HUES48 (cell line): Measurements from ENCODE around the gene ZFP90.

ENCODE experiments used
- H3K27ac ChIP-seq: one replicate; pipeline ENCODE4 v1.7.0; 2013; ENCODE audit warnings: low read depth, low read length, inconsistent platforms
- H3K27me3 ChIP-seq: 2 replicates; pipeline ENCODE4 v1.6.1; 2013; ENCODE audit warnings: mild to moderate bottlenecking, low read length; ENCODE audit not compliant: control insufficient read depth, insufficient read depth
- H3K36me3 ChIP-seq: 2 replicates; pipeline ENCODE4 v1.6.1; 2013; ENCODE audit warnings: low read length; ENCODE audit not compliant: control insufficient read depth, insufficient read depth
- H3K4me1 ChIP-seq: 2 replicates; pipeline ENCODE4 v1.6.1; 2013; ENCODE audit warnings: mild to moderate bottlenecking, low read length; ENCODE audit not compliant: control insufficient read depth, insufficient read depth
- H3K4me3 ChIP-seq: 2 replicates; pipeline ENCODE4 v1.5.1; 2013; ENCODE audit warnings: mild to moderate bottlenecking, low read depth, low read length
- H3K9ac ChIP-seq: 2 replicates; pipeline ENCODE4 v1.6.1; 2013; ENCODE audit warnings: mild to moderate bottlenecking, low read depth, low read length, moderate library complexity
- H3K9me3 ChIP-seq: 2 replicates; pipeline ENCODE4 v1.6.1; 2013; ENCODE audit warnings: low read length; ENCODE audit not compliant: control insufficient read depth, insufficient read depth

The ZFP90 gene

DNA sequence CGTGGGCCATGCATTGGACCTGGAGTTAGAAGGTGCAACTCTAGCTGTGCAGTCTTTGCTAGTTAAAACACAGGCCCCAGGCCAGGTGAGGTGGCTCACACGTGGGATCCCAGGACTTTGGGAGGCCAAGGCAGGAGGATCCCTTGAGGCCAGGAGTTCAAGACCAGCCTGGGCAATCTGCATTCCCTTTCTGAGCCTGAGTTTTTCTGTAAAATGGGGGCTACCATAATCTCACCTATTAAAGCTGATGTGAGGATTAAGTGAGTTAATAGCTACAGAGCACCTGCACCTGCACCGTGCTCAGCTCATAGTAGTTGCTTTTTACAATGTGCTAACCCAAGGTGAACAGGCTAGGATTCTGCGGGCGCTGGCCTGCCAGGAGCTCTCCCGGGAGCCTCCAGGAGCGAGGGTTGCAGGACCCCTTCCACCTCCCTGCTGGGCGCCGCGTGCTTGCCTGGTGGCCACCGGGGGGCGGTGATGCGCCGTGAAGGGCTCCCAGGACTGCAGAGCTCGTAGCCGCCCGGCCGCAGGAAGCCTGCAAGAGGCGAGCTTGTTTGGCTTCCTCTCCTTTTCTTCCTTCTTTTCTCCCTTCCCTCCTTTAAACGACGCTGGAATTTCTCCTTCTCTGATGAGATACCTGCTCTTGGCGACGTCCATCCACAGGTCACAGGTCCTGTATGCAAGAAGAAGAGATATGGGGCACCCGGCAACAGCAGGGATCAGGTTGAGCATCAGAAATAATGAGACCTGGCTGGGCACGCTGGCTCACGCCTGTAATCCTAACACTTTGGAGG is 51.3 kb downstream of the ZFP90 start:
- Histone ChIP-seq H3K27ac (no peak overlapping the region), H3K27me3 (no peaks in the 10 kb centered on the region), H3K9me3 (peaks cover 6% of the 10 kb centered on the region; the same call in 1 of the 2 replicates), H3K4me3 (no peak overlapping the region), H3K4me1 (no peaks in the 10 kb centered on the region), H3K36me3 (no peaks in the 10 kb centered on the region), H3K9ac (no peak overlapping the region)

- Histone ChIP-seq H3K9me3 (peaks cover 6% of the 10 kb centered on the region; the same call in 1 of the 2 replicates), H3K4me3 (no peak overlapping the region), H3K27ac (no peak overlapping the region), H3K36me3 (no peaks in the 10 kb centered on the region), H3K27me3 (no peaks in the 10 kb centered on the region), H3K9ac (no peak overlapping the region), H3K4me1 (no peaks in the 10 kb centered on the region)
Measured at GRCh38 chr16:68592466-68593337, 53.6 kb downstream of the ZFP90 start.

GRCh38 chr16:68596266-68596665 is 57.2 kb downstream of the ZFP90 start:
- Histone ChIP-seq H3K4me1 (no peaks in the 10 kb centered on the region), H3K9me3 (no peaks in the 10 kb centered on the region), H3K9ac (no peak overlapping the region), H3K36me3 (no peaks in the 10 kb centered on the region), H3K27ac (no peak overlapping the region), H3K27me3 (no peaks in the 10 kb centered on the region), H3K4me3 (no peak overlapping the region)

DNA sequence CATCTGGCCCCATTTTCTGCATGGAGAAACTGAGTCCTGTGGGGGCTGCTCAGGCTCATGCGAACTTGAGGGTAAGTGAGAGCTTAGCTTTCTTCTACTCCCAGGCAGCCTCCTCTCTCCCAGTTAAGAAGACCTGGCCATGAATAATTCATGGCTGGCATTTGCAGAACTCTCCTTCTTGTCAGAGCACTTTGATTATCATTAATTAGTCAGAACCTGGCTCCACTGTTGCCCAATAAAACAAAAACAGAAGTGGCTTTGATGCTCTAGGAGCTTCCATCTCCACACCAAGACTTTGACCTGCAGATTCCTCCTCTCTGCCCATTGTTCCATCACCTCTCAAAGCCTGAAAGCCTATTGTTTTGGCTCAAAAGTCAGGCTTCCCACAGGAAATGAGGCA is 60.5 kb downstream of the ZFP90 start:
- Histone ChIP-seq H3K9ac (no peak overlapping the region), H3K27ac (no peak overlapping the region), H3K9me3 (no peaks in the 10 kb centered on the region), H3K27me3 (no peaks in the 10 kb centered on the region), H3K4me1 (no peaks in the 10 kb centered on the region), H3K36me3 (no peaks in the 10 kb centered on the region), H3K4me3 (no peak overlapping the region)

DNA sequence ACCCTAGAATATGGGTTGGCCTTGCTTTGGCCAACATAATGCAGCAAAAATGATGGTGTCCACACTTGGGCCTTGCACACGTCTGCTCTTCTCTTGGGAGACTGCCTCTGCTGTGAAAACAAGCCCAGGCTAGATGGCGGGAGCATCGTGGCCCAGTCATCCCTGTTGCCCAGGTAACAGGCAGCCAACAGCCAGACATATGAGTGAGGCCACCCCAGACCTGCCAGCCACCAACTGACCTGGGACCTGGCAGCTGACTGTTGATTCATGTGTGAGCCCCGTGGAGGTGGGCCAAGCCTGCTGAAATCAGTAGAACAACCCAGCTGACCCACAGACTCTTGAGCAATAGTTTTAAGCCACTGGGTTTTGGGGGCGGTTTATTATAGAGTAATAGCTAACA is 66.7 kb downstream of the ZFP90 start:
- Histone ChIP-seq H3K36me3 (no peaks in the 10 kb centered on the region), H3K27me3 (no peaks in the 10 kb centered on the region), H3K9me3 (no peaks in the 10 kb centered on the region), H3K9ac (no peak overlapping the region), H3K27ac (no peak overlapping the region), H3K4me1 (no peaks in the 10 kb centered on the region), H3K4me3 (no peak overlapping the region)

- no peaks in the 10 kb centered on the region for H3K36me3 ChIP-seq
- no peak overlapping the region for H3K27ac ChIP-seq
- no peaks in the 10 kb centered on the region for H3K9me3 ChIP-seq
- no peak overlapping the region for H3K4me3 ChIP-seq
- H3K9ac ChIP-seq, result no peak overlapping the region
- H3K27me3 ChIP-seq, result no peaks in the 10 kb centered on the region
- no peaks in the 10 kb centered on the region for H3K4me1 ChIP-seq
Measured at GRCh38 chr16:68607443-68607842, 68.4 kb downstream of the ZFP90 start.

GRCh38 chr16:68608330-68608729 is 69.2 kb downstream of the ZFP90 start:
- no peak overlapping the region for H3K27ac ChIP-seq
- H3K4me1 ChIP-seq, result no peaks in the 10 kb centered on the region
- H3K9ac ChIP-seq, result no peak overlapping the region
- H3K4me3 ChIP-seq, result no peak overlapping the region
- no peaks in the 10 kb centered on the region for H3K9me3 ChIP-seq
- no peaks in the 10 kb centered on the region for H3K27me3 ChIP-seq
- no peaks in the 10 kb centered on the region for H3K36me3 ChIP-seq

DNA sequence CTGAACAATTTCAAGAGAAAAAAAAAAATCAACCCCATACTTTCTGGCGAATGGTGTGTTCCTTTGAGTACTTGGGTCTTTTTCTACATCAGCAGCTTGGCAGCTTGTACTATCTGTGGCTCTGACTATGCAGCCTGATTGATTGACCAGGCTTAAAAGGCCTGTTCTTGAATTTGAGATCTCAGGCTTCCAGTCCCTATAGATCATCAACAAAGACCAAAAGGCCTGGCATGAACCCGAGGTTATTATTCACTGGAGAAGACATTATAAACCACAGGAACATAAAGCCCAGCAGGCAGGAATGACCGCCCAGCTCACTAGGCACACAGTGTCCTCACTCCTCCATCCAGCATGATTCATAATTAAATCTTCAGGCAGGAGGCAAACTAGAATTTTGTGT is 73.9 kb downstream of the ZFP90 start:
- H3K9ac ChIP-seq, result no peak overlapping the region
- no peak overlapping the region for H3K27ac ChIP-seq
- no peaks in the 10 kb centered on the region for H3K4me1 ChIP-seq
- peaks cover 8% of the 10 kb centered on the region; the same call in 1 of the 2 replicates for H3K9me3 ChIP-seq
- H3K27me3 ChIP-seq, result no peaks in the 10 kb centered on the region
- no peak overlapping the region for H3K4me3 ChIP-seq
- no peaks in the 10 kb centered on the region for H3K36me3 ChIP-seq

DNA sequence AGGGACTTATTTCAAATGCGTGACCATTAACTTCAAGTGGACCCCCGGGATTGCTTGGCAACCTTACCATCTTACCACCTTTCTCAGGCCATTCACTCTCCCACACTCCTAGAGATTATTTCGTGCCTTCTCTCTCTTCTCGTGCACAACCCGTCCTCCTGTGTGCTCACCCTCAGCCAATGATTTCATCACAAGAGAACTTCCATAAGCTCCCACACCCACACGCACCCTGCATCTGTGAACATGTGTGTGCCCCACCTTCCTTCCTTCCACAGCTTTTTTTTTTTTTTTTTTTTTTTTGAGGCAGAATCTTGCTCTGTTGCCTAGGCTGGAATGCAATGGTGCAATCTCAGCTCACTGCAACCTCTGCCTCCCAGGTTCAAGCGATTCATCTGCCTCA is 78.6 kb downstream of the ZFP90 start:
- H3K36me3 ChIP-seq, result no peaks in the 10 kb centered on the region
- H3K4me1 ChIP-seq, result no peaks in the 10 kb centered on the region
- H3K27me3 ChIP-seq, result no peaks in the 10 kb centered on the region
- H3K9ac ChIP-seq, result no peak overlapping the region
- no peak overlapping the region for H3K4me3 ChIP-seq
- H3K9me3 ChIP-seq, result peaks cover 8% of the 10 kb centered on the region; the same call in 1 of the 2 replicates
- H3K27ac ChIP-seq, result no peak overlapping the region
